HG02571 (cell line): ENCODE results near the gene DNAH8.

Experiments used
- ATAC-seq: cut with Tn5 transposase; IDR thresholded peaks from one replicate; pipeline ENCODE4 v1.9.1; 2021; ENCODE audit warnings: mild to moderate bottlenecking, moderate library complexity; ENCODE audit not compliant: unreplicated experiment

Gene DNAH8

GRCh38 chr6:38738261-38738660 is 23.1 kb downstream of the DNAH8 start:
- no peak for ATAC-seq

DNA sequence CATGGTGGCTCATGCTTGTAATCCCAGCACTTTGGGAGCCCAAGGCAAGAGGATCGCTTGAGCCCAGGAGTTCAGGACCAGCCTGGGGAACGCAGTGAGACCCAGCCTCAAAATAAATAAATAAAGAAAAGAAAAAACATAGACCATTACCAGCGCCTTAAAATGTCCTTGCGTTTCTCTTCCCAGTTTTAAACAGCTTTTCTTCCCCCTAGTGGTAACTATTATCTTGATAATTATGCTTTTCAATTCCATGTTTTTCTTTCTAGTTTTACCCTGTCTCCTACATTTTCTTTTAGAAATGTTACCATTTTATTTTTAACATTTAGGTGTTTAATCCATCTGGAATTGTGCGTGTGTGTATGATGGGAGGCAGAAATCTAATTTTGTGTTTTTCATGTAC is 24.4 kb downstream of the DNAH8 start:
- no peak for ATAC-seq

DNA sequence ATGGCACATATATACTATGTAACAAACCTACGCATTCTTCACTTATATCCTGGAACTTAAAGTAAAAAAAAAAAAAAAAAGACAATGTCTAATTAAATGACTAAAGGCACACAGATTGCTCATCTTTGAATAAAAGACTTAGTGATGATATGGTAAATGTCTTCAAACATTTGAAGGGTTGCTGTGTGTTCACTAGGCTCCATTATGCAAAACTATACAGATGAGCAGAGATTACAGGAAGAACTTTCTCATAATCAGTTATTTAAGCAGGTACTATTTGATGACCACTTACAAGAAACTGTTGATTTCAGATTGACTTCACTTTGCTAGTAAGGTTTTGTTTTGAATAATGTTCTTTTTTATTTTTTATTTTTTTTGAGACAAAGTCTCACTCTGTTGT is 34.4 kb downstream of the DNAH8 start:
- ATAC-seq = no peak

GRCh38 chr6:38750968-38751615 is 36.0 kb downstream of the DNAH8 start:
- ATAC-seq = no peak

GRCh38 chr6:38753707-38754106 is 38.6 kb downstream of the DNAH8 start:
- ATAC-seq = no peak

DNA sequence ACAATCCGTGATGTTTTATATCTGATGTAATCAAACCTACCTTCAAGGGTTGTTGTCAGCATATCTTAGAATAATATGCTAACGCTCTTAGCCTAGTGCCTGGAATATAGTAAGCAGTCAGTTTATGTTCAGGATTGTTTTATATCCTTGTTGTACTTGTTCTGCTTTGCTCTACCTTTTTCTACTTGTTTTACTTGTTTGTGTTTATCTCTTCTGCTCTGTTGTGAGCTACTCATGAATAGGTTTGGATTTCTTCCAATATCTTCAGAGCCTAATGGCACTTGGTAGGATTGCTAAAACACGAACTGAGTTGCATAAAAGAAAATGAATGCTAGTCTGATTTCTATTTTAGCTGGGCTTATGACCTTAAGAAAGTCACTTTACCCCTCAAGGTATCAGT is 40.1 kb downstream of the DNAH8 start:
- no peak for ATAC-seq

DNA sequence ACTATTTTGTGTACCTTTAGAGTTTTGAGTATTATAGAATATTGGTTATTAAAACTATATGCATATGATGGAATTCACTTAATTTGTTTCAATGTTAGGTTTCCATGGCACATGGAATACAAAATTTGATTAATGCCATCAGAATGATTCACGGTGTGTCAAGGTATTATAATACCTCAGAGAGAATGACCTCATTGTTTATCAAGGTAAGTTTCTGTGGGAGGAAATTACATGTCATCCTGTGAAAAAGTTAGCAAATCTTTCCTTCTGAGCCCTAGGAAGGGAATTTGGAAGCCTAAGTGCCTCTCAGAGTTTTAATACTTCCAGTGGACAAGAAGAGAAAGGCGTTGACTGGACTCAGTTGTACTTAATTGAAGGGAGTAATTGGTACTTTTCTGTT is 40.8 kb downstream of the DNAH8 start:
- no peak for ATAC-seq

DNA sequence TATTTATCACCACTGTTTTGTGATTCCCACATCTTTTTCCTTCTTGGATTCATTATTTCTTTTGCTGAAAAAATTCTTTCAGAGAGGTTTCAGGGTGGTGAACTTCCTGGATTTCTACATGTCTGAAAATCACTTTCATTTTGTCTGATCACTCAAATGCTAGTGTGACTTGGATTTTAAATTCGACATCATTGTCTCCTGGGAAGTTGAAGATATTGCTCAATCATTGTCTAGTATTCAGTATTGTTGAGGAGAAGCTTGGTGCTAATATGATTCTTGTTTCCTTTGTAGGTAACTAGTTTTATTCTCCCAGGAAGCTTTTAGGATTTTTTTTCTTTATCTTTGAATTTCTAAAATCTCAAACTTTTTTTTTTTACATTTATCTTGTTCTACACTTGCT is 45.0 kb downstream of the DNAH8 start:
- no peak for ATAC-seq

DNA sequence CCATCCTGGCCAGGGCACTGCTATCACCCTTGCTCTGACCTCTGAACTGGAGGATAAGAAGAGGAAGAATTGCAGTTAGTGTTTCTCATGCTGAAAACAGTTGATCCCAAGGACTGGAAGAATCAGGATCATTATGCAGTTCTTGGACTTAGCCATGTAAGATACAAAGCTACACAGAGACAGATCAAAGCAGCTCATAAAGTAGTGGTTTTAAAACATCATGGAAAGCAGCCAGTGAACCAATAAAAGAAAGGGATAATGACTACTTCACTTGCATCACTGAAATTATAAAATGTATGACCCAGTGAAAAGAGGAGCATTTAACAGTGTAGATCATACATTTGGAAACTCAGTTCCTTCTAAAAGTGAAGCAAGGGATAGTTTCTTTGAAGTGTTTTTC is 47.7 kb downstream of the DNAH8 start:
- no peak for ATAC-seq

- ATAC-seq = no peak
Observed at GRCh38 chr6:38767560-38767959, 52.4 kb downstream of the DNAH8 start.

GRCh38 chr6:38773338-38773737 is 58.2 kb downstream of the DNAH8 start:
- ATAC-seq = no peak

- ATAC-seq = no peak
Observed at GRCh38 chr6:38774929-38775707, 60.0 kb downstream of the DNAH8 start.

- peak; percentile 63 for ATAC-seq
Observed at GRCh38 chr6:38775870-38776269, 60.8 kb downstream of the DNAH8 start.

DNA sequence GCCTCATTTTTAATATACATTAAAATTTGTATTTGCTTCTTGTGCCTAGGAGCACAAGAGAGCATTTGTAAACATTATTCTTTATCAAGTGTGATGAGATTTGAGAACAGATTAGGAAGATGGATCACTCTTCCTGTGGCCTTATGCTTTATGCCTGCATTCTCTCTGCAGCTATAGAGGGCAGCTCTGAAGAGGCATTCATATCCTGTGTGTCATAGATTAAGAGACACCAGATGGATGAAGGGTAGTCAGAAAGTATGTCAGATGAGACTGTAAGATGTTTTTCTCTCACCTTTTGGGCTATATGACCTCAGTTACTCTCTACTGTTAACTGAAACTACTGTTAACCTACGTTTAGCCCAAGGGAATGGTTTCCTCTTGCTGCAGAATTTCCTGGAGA is 61.4 kb downstream of the DNAH8 start:
- no peak for ATAC-seq

DNA sequence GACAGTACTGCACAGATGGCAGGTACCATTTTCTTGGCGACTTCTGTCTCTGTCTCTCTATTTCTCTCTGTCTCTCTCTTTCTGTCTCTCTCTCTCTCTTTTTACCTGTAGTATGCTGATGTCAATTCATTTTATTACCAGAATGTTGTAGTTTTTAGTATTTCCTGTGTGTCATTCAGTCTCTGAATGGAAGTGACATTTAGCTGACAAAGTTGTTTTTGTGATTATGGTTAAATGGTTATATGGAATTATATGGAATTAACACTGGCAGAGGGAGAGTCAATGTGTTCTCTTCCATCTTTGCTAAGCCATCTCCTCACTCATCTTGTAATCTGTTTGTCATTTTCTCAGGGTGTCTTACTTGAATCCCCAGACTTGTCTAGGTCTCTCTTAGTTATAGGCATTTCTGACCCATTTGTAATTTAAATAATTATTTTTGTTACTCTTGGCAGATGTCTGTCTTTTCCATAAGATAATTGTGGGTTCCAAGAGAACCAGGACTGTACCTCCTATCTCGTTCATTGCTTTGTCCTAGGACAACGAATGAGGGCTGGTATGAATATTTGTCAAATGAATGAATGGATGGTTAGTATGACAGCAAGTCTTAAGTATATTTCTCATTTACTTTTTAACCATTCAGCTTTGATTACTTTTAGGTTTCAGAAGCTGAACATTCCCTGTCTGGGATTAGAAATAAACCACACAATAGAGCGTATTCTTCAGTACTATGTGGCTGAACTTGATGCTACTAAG is 64.4 kb downstream of the DNAH8 start:
- no peak for ATAC-seq

- no peak for ATAC-seq
Observed at GRCh38 chr6:38782616-38783015, 67.5 kb downstream of the DNAH8 start.

- ATAC-seq = no peak
Observed at GRCh38 chr6:38783443-38784228, 68.5 kb downstream of the DNAH8 start.

GRCh38 chr6:38784506-38785235 is 69.6 kb downstream of the DNAH8 start:
- ATAC-seq = no peak

GRCh38 chr6:38786486-38786885 is 71.4 kb downstream of the DNAH8 start:
- no peak for ATAC-seq

GRCh38 chr6:38789256-38789655 is 74.1 kb downstream of the DNAH8 start:
- no peak for ATAC-seq
